ENCODE measurements around the gene YPEL2. TPM values are rescaled to one million over a fixed set of nuclear protein-coding genes. Genes with fewer than 3 reads are reported as not detected.
"Not testable (repeated sequence)": the region's sequence is repeated elsewhere in the genome, so short reads cannot be mapped to it uniquely, and the experiment has no call there.

The YPEL2 gene, protein sequence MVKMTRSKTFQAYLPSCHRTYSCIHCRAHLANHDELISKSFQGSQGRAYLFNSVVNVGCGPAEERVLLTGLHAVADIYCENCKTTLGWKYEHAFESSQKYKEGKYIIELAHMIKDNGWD
- 10 to 100 TPM in 2 of 3 donors, 1 to 10 TPM in 1; 5.6 to 13.0 (median 11.0) TPM for polyA plus RNA-seq

DNA sequence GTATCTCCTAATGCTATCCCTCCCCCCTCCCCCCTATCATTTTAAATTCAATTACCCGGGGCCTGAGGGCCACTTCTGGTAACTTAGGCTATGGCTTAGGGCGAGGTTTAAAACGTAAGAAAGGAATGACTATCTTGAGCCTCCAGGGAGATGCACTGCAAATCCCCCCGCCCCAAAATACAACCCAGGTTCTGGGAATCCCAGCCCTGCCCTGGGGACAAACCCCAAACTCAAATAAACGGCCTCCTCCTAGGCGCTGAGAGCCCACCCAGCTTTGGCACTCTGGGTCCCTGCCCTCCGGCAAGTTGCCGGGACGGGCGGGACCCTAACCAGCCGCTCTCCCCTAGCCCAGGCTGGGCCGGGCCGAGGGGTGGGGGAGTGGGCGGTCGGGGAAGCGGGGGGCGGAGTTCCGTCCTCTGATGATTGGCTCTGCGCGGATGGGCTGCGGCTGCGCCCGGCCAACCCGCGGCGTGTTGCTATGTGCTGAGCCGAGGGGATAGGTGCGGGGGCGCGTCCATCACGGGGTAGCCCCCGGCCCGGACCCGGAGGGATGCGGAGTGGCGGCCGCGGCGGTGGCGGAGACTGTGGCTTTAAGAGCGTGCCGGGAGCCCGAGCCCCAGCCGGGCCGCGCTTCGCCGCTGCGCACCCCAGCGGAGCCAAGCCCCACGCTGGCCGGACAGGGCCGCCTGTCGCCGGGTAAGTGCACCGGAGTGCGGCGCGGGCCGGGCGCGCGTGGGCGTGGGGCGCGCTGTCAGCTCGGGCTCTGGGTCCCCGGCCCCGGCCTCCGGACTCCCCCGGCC is at the start of gene YPEL2:
Gene YPEL2, plus strand, starts transcription at position 527 of the 800 bp plus-strand sequence. CDS start 21,755 bp downstream, outside the sequence.
- Mint-ChIP-seq H3K36me3 (no peaks in the 10 kb centered on the region), H3K4me1 (peaks cover 33 to 42% of the 10 kb centered on the region in 2 donors), H3K27me3 (ENCODE audit: low read depth in 3 of 3) (peaks cover 0 to 6% (median 2%) of the 10 kb centered on the region in 3 donors), H3K27ac (peak within 1 kb of the TSS; percentile 50 to 92 (median 80)), H3K4me3 (peak within 1 kb of the TSS; percentile 88 to 96 (median 93)), H3K9me3 (no peaks in the 10 kb centered on the region)
- DNase-seq, result peak; percentile 89 to 90 (median 90)

DNA sequence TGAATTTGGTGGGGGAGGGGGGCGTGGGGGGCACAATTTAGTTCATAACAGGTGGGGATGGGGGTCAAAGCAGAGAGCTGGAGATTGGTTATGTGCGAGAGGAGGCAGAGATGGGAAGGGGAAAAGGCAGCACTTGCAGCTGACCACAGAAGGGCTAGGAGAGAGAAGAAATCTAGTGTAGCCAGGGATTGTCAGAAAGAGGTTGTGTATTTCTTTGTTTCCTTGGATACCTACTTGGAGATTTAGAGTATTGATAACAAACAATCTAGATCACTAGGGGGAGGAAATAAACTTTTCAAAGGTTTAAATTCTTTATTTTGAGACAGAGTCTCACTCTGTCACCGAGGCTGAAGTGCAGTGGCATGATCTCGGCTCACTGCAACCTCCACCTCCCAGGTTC is 47.1 kb upstream of the YPEL2 start:
- no peak for DNase-seq
- Mint-ChIP-seq H3K27me3 (ENCODE audit: low read depth in 3 of 3) (peaks cover 0 to 1% (median 0%) of the 10 kb centered on the region in 3 donors), H3K9me3 (no peaks in the 10 kb centered on the region), H3K27ac (no peak overlapping the region), H3K36me3 (no peaks in the 10 kb centered on the region), H3K4me1 (no peaks in the 10 kb centered on the region), H3K4me3 (no peak overlapping the region)

DNA sequence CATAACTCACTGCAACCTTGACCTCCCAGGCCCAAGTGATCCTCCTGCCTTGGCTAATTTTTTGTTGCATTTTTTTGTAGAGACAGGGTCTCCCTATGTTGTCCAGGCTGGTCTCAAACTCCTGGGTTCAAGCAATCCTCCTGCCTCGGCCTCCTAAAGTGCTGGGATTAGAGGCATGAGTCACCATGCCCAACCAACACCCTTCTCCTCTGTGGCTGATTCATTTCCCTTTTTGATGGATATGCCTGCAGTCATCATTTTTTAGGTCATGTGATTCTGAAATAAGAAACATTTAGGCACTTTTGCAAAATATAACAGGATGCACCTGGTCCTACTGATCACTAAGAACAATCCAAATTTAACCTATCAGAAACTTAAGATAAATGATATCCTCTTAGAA is 44.0 kb upstream of the YPEL2 start:
- Mint-ChIP-seq H3K4me1 (no peaks in the 10 kb centered on the region), H3K36me3 (no peaks in the 10 kb centered on the region), H3K4me3 (no peak overlapping the region), H3K9me3 (no peaks in the 10 kb centered on the region), H3K27me3 (ENCODE audit: low read depth in 3 of 3) (peaks cover 0 to 3% (median 1%) of the 10 kb centered on the region in 3 donors), H3K27ac (peak overlapping the region in 1 of 6 donors; percentile 23)
- no peak for DNase-seq

DNA sequence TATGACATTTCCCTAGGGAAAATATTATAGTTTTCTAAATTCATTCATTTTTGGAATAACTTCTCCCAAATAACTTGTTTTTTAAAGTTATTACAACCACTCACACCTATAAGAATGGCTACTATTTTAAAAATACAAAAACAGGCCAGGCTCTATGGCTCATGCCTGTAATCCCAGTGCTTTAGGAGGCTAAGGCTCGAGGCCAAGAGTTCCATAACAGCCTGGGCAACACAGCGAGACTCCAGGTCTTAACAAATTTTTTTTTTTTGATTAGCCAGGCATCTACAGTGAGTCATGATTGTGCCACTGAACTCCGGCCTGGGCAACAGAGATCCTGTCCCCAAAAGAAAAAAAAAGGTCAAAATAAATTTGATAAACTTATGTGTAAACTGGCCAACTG is 43.6 kb upstream of the YPEL2 start:
- H3K36me3 Mint-ChIP-seq, result no peaks in the 10 kb centered on the region
- no peaks in the 10 kb centered on the region for H3K4me1 Mint-ChIP-seq
- H3K27me3 Mint-ChIP-seq (ENCODE audit: low read depth in 3 of 3), result peaks cover 0 to 3% (median 1%) of the 10 kb centered on the region in 3 donors
- DNase-seq, result no peak
- no peak overlapping the region for H3K4me3 Mint-ChIP-seq
- no peaks in the 10 kb centered on the region for H3K9me3 Mint-ChIP-seq
- no peak overlapping the region for H3K27ac Mint-ChIP-seq

DNA sequence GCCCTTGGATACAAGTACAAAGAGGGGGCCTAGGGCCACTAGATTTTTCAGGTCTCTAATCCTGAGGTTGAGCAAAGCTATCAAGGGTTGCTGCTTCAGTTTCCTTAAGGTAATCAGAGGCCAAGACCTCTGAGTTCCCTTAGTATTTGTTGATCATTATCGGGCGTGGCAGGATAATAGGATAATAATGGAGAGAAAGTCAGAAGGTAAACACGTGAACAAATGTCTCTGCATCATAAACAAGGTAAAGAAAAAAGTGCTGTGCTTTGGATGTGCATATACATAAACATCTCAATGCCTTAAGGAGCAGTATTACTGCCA is 41.5 kb upstream of the YPEL2 start:
- H3K9me3 Mint-ChIP-seq, result no peaks in the 10 kb centered on the region
- H3K4me3 Mint-ChIP-seq, result no peak overlapping the region
- no peaks in the 10 kb centered on the region for H3K4me1 Mint-ChIP-seq
- no peak for DNase-seq
- peaks cover 0 to 3% (median 0%) of the 10 kb centered on the region in 3 donors for H3K27me3 Mint-ChIP-seq (ENCODE audit: low read depth in 3 of 3)
- no peak overlapping the region for H3K27ac Mint-ChIP-seq
- no peaks in the 10 kb centered on the region for H3K36me3 Mint-ChIP-seq

DNA sequence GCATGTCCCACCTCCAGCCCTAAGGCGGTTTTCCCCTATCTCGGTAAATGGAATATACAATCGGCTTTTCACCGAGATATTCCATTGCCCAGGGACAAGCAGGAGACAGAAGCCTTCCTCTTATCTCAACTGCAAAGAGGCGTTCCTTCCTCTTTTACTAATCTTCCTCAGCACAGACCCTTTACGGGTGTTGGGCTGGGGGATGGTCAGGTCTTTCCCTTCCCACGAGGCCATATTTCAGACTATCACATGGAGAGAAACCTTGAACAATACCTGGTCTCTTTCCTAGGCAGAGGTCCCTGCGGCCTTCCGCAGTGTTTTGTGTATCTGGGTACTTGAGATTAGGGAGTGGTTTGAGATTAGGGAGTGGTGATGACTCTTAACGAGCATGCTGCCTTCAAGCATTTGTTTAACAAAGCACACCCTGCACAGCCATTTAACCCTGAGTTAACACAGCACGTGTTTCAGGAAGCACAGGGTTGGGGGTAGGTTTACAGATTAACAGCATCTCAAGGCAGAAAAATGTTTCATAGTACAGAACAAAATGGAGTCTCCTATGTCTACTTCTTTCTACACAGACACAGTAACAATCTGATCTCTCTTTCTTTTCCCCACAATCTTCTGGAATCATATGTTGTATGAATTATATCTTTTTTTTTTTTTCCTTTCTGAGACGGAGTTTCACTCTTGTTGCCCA is 41.0 kb upstream of the YPEL2 start:
- DNase-seq; H3K9me3 Mint-ChIP-seq; H3K4me1 Mint-ChIP-seq; H3K27ac Mint-ChIP-seq; H3K36me3 Mint-ChIP-seq; H3K4me3 Mint-ChIP-seq; H3K27me3 Mint-ChIP-seq (ENCODE audit: low read depth in 3 of 3): not testable (repeated sequence)

DNA sequence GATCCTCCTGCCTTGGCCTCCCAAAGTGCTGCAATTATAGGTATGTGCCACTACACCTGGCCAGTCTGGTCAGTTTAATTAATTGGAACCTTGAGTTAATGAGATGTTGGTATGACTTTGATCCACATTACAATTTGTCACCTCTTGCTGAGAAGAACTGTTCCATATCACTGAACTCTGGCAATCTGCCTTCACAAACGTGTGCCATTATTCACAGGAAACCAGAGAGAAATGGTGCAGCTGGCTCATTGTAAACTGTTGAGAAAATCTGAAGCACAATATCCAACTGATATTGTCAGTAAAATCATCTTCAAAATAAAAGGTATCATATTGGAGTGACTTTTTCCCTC is 39.3 kb upstream of the YPEL2 start:
- DNase-seq, result no peak
- H3K4me1 Mint-ChIP-seq, result no peaks in the 10 kb centered on the region
- no peak overlapping the region for H3K4me3 Mint-ChIP-seq
- H3K9me3 Mint-ChIP-seq, result no peaks in the 10 kb centered on the region
- H3K36me3 Mint-ChIP-seq, result no peaks in the 10 kb centered on the region
- no peak overlapping the region for H3K27ac Mint-ChIP-seq
- H3K27me3 Mint-ChIP-seq (ENCODE audit: low read depth in 3 of 3), result peaks cover 0 to 10% (median 0%) of the 10 kb centered on the region in 3 donors

DNA sequence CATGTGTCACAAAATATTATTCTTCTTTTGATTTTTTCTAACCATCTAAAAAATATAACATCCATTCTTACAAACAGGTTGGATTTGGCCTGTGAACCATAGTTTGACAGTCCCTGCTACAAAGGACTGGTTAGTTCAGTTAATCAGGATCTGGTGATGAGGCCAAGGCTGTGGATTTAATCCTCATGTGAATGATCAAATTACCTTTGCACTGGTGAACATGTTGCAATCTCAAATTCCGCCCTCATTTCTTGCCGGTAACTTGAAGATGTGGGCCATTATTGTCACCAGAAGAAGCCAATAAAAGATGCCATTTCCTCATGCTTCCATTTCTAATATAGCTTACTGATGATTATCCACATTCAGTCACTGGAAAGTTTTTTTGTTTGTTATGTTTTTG is 35.3 kb upstream of the YPEL2 start:
- Mint-ChIP-seq H3K4me1 (no peaks in the 10 kb centered on the region), H3K36me3 (no peaks in the 10 kb centered on the region), H3K9me3 (no peaks in the 10 kb centered on the region), H3K27ac (no peak overlapping the region), H3K27me3 (ENCODE audit: low read depth in 3 of 3) (peaks cover 0 to 13% (median 2%) of the 10 kb centered on the region in 3 donors), H3K4me3 (no peak overlapping the region)
- no peak for DNase-seq

DNA sequence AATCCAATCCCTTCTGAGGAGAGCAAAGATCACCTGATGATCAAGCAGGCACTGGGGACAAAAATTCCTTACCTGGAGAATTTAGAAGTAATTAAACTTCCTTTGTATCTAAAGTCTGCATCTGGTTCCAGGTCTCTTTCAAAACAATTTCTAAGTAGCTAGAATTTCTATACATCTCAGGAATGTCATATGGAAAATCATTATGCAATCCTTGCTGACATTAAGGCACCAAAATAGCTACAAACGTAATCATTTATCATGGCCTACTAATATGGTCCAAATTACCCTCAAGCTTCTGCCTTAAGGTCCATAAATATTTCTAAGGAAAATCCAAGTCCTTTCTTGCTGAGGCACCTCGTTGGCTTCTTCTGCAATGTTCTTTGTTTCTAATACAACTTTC is 32.9 kb upstream of the YPEL2 start:
- DNase-seq, result no peak
- Mint-ChIP-seq H3K27ac (no peak overlapping the region), H3K36me3 (no peaks in the 10 kb centered on the region), H3K4me3 (no peak overlapping the region), H3K27me3 (ENCODE audit: low read depth in 3 of 3) (peaks cover 0 to 10% (median 2%) of the 10 kb centered on the region in 3 donors), H3K9me3 (no peaks in the 10 kb centered on the region), H3K4me1 (no peaks in the 10 kb centered on the region)

DNA sequence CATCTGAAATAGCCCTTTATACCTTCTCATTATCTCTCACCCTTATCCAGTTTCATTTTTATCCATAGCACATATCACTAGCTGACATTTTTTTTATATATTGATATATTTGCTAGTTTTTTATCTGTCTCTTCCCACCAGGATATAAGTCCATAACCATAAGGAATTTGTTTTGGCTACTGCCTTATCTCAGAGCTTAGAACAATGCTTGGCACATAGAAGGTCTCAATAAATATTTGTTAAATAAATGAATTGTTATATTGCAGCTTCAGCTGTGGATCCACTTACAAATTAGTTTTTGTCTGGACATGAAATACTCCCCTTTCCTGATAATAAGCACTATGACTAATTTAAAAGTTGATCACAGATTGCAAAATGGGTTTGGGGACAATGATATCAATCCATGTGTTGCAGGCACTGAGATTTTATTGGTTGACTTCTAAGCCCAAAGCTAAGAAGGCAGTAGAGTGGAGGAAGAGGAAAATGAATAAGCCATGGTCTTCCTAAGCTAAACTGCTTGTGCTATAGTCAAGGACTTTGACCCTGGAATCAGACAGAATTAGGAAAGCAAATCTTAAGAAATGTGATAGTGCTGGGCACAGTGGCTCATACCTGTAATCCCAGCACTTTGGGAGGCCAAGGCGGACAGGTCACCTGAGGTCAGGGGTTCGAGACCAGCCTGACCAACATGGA is 31.9 kb upstream of the YPEL2 start:
- H3K9me3 Mint-ChIP-seq, result no peaks in the 10 kb centered on the region
- H3K27me3 Mint-ChIP-seq (ENCODE audit: low read depth in 3 of 3), result peaks cover 0 to 10% (median 2%) of the 10 kb centered on the region in 3 donors
- no peak overlapping the region for H3K27ac Mint-ChIP-seq
- H3K4me1 Mint-ChIP-seq, result no peaks in the 10 kb centered on the region
- DNase-seq, result no peak
- no peaks in the 10 kb centered on the region for H3K36me3 Mint-ChIP-seq
- H3K4me3 Mint-ChIP-seq, result no peak overlapping the region

DNA sequence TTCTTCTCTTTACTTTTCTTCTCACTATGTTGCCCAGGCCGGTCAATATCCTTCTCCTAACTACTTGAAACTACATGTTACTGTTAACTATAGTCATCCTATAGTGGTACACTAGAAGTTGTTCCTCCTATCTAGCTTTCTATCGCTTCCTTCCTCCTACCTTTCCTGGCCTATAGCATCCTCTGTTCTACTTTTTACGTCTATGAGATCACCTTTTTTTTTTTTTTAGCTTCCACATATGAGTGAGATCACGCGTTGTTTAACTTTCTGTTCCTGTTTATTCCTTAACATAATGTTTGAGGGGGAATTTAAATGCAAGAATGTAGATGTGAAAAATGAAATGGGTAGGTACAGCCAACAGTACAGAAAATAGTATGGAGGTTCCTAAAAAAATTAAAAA is 30.5 kb upstream of the YPEL2 start:
- no peaks in the 10 kb centered on the region for H3K4me1 Mint-ChIP-seq
- no peak overlapping the region for H3K27ac Mint-ChIP-seq
- H3K36me3 Mint-ChIP-seq, result no peaks in the 10 kb centered on the region
- H3K9me3 Mint-ChIP-seq, result no peaks in the 10 kb centered on the region
- peaks cover 0 to 8% (median 2%) of the 10 kb centered on the region in 3 donors for H3K27me3 Mint-ChIP-seq (ENCODE audit: low read depth in 3 of 3)
- no peak overlapping the region for H3K4me3 Mint-ChIP-seq
- no peak for DNase-seq

DNA sequence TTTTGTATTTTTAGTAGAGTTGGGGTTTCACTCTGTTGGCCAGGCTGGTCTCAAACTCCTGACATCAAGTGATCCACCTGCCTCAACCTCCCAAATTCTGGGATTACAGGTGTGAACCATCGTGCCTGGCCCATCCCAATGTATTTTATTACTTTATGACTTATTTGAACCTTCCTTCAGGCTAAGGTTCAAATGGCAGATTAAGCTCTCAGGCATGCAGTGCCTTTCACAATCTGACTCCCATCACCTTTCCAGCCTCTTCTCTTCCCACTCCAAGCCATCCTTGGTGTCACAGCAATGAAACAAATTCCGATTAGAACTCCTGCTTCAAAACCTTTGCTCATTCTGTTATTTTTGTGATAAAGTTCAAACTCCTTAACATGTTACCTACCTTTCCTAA is 26.6 kb upstream of the YPEL2 start:
- Mint-ChIP-seq H3K4me3 (no peak overlapping the region), H3K27ac (no peak overlapping the region), H3K36me3 (no peaks in the 10 kb centered on the region)

DNA sequence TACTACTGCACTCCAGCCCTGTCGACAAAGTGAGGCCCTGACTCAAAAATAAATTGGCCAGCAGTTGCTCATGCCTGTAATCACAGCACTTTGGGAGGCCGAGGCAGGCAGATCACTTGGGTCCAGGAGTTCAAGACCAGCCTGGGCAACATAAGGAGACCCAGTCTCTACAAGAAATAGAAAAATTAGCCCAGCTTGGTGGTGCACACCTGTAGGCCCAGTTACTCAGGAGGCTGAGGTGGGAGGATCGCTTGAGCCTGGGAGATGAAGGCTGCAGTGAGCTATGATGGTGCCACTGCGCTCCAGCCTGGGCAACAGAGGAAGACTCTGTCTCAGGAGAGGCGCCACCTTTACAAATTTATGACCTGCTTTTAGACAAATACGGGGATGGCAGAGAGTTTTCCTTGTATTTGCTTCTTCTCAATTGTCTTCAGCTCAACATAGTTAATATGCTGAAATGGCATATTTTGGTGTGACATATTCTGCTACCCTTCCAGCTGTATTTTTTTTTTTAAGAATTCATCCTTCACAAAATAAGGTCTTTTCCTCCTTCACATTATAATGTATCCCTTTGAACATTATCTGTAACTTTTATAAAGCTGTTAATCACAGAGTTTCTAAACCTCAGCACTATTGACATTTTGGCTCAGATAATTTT is 21.1 kb upstream of the YPEL2 start:
- H3K4me1 Mint-ChIP-seq, result no peaks in the 10 kb centered on the region
- H3K9me3 Mint-ChIP-seq, result no peaks in the 10 kb centered on the region
- H3K27me3 Mint-ChIP-seq (ENCODE audit: low read depth in 3 of 3), result peaks cover 2 to 5% (median 2%) of the 10 kb centered on the region in 3 donors
- no peaks in the 10 kb centered on the region for H3K36me3 Mint-ChIP-seq
- H3K27ac Mint-ChIP-seq, result no peak overlapping the region
- no peak for DNase-seq
- H3K4me3 Mint-ChIP-seq, result no peak overlapping the region

More for the DNA sequence above, 26.6 kb upstream of the YPEL2 start:
- DNase-seq, result no peak
- peaks cover 0 to 8% (median 2%) of the 10 kb centered on the region in 3 donors for H3K27me3 Mint-ChIP-seq (ENCODE audit: low read depth in 3 of 3)
- no peaks in the 10 kb centered on the region for H3K4me1 Mint-ChIP-seq
- no peaks in the 10 kb centered on the region for H3K9me3 Mint-ChIP-seq
